ENCODE measurements around the gene TBCB. TPM values are rescaled to one million over a fixed set of nuclear protein-coding genes. Genes with fewer than 3 reads are reported as not detected.

Gene TBCB
- total and polyA plus RNA-seq, 9 of the 15 experiments (the other 6 are each of a cell fraction or from before 2014, with no cell fraction given), result 3.5 to 115 (median 58.9) TPM

DNA sequence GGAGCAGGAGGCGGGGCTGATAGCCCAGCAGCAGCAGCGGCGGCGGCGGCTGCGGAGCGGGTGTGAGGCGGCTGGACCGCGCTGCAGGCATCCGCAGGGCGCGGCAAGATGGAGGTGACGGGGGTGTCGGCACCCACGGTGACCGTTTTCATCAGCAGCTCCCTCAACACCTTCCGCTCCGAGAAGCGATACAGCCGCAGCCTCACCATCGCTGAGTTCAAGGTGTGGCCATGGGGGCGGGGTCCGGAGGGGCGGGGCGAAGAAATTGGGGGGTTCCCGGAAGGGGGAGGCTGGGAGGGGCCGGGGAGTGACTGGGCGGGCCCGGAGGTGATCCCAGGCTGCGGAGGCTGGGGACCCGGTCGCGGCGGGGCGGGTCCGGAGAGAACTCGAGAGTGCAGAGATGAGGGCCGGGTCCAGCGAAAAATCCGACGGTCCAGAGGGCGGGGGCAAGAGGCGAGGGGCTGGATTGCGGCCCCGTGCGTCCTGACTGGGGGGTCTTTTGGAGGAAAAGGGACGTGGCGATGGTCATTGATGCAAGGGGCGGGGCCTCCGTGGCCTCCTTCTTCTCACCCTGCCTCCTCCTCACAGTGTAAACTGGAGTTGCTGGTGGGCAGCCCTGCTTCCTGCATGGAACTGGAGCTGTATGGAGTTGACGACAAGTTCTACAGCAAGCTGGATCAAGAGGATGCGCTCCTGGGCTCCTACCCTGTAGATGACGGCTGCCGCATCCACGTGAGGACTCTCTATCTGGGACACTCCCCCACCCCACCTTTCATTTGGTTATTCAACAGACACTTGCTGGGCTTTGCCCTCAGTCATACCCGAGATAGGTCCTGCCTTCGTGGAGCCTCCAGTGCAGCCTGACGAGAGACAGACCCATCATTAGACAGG lies at the start of gene TBCB (continued):
- TF ChIP-seq, protein P1, sequence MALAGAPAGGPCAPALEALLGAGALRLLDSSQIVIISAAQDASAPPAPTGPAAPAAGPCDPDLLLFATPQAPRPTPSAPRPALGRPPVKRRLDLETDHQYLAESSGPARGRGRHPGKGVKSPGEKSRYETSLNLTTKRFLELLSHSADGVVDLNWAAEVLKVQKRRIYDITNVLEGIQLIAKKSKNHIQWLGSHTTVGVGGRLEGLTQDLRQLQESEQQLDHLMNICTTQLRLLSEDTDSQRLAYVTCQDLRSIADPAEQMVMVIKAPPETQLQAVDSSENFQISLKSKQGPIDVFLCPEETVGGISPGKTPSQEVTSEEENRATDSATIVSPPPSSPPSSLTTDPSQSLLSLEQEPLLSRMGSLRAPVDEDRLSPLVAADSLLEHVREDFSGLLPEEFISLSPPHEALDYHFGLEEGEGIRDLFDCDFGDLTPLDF (CRISPR knock-in tag; IDR thresholded peaks at IDR 0.05), result no peak
- TF ChIP-seq ZNF436 (CRISPR knock-in tag; IDR thresholded peaks at IDR 0.05) (no peak), ZFPM2 (CRISPR knock-in tag; IDR thresholded peaks at IDR 0.05) (no peak), GTF2E2 (tag; IDR thresholded peaks at IDR 0.05) (no peak), FIP1L1 (IDR thresholded peaks at IDR 0.05; ENCODE audit: low read depth, low read length, poor library complexity, severe bottlenecking) (no peak), SETDB1 (IDR thresholded peaks at IDR 0.05; ENCODE audit: low read length) (no peak), ZNF224 (CRISPR knock-in tag; IDR thresholded peaks at IDR 0.05) (no peak), ZNF76 (CRISPR knock-in tag; IDR thresholded peaks at IDR 0.05; ENCODE audit: borderline replicate concordance) (no peak), PTBP1 (IDR thresholded peaks at IDR 0.05; ENCODE audit: low read depth, low read length) (no peak), ZNF274 (IDR thresholded peaks at IDR 0.05; ENCODE audit: borderline replicate concordance, low read depth, low read length) (no peak), RBM34 (IDR thresholded peaks at IDR 0.05; ENCODE audit: borderline replicate concordance, insufficient read depth, low read length) (no peak), SUPT5H (IDR thresholded peaks at IDR 0.05) (peak; percentile 56), ZNF589 (CRISPR knock-in tag; IDR thresholded peaks at IDR 0.05; ENCODE audit: low read depth) (0 out of 2 replicates have a peak, but pooled peaks have one; percentile 66), ZFX (CRISPR knock-in tag; IDR thresholded peaks at IDR 0.05) (0 out of 2 replicates have a peak, but pooled peaks have one; percentile 10)
- TF ChIP-seq, protein P2, sequence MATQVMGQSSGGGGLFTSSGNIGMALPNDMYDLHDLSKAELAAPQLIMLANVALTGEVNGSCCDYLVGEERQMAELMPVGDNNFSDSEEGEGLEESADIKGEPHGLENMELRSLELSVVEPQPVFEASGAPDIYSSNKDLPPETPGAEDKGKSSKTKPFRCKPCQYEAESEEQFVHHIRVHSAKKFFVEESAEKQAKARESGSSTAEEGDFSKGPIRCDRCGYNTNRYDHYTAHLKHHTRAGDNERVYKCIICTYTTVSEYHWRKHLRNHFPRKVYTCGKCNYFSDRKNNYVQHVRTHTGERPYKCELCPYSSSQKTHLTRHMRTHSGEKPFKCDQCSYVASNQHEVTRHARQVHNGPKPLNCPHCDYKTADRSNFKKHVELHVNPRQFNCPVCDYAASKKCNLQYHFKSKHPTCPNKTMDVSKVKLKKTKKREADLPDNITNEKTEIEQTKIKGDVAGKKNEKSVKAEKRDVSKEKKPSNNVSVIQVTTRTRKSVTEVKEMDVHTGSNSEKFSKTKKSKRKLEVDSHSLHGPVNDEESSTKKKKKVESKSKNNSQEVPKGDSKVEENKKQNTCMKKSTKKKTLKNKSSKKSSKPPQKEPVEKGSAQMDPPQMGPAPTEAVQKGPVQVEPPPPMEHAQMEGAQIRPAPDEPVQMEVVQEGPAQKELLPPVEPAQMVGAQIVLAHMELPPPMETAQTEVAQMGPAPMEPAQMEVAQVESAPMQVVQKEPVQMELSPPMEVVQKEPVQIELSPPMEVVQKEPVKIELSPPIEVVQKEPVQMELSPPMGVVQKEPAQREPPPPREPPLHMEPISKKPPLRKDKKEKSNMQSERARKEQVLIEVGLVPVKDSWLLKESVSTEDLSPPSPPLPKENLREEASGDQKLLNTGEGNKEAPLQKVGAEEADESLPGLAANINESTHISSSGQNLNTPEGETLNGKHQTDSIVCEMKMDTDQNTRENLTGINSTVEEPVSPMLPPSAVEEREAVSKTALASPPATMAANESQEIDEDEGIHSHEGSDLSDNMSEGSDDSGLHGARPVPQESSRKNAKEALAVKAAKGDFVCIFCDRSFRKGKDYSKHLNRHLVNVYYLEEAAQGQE (IDR thresholded peaks at IDR 0.05; ENCODE audit: borderline replicate concordance), result peak; percentile 7; the same call in 1 of the 2 replicates
- TF ChIP-seq, protein P2 (CRISPR knock-in tag; IDR thresholded peaks at IDR 0.05; ENCODE audit: low read depth), result no peak
- TF ChIP-seq, protein P3, sequence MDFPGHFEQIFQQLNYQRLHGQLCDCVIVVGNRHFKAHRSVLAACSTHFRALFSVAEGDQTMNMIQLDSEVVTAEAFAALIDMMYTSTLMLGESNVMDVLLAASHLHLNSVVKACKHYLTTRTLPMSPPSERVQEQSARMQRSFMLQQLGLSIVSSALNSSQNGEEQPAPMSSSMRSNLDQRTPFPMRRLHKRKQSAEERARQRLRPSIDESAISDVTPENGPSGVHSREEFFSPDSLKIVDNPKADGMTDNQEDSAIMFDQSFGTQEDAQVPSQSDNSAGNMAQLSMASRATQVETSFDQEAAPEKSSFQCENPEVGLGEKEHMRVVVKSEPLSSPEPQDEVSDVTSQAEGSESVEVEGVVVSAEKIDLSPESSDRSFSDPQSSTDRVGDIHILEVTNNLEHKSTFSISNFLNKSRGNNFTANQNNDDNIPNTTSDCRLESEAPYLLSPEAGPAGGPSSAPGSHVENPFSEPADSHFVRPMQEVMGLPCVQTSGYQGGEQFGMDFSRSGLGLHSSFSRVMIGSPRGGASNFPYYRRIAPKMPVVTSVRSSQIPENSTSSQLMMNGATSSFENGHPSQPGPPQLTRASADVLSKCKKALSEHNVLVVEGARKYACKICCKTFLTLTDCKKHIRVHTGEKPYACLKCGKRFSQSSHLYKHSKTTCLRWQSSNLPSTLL (IDR thresholded peaks at IDR 0.05), result no peak

Measured in K562 (cell line).